ENCODE data around the gene LYRM4. TPM values are rescaled to one million over a fixed set of nuclear protein-coding genes. Genes with fewer than 3 reads are reported as not detected.

LYRM4 gene
- total RNA-seq, 4 donors from 2014 or later: 6.3 to 13.7 (median 7.8) TPM

GRCh38 chr6:5241252-5241651 is 19.5 kb downstream of the LYRM4 start:
- Histone ChIP-seq H3K4me3 (no peak overlapping the region), H3K27me3 (no peaks in the 10 kb centered on the region), H3K36me3 (no peaks in the 10 kb centered on the region), H3K27ac (no peak overlapping the region), H3K4me1 (no peaks in the 10 kb centered on the region), H3K9me3 (no peaks in the 10 kb centered on the region)
- no peak for DNase-seq
- TF ChIP-seq, protein P1, sequence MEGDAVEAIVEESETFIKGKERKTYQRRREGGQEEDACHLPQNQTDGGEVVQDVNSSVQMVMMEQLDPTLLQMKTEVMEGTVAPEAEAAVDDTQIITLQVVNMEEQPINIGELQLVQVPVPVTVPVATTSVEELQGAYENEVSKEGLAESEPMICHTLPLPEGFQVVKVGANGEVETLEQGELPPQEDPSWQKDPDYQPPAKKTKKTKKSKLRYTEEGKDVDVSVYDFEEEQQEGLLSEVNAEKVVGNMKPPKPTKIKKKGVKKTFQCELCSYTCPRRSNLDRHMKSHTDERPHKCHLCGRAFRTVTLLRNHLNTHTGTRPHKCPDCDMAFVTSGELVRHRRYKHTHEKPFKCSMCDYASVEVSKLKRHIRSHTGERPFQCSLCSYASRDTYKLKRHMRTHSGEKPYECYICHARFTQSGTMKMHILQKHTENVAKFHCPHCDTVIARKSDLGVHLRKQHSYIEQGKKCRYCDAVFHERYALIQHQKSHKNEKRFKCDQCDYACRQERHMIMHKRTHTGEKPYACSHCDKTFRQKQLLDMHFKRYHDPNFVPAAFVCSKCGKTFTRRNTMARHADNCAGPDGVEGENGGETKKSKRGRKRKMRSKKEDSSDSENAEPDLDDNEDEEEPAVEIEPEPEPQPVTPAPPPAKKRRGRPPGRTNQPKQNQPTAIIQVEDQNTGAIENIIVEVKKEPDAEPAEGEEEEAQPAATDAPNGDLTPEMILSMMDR (IDR thresholded peaks at IDR 0.05): no peak
- TF ChIP-seq POLR2A (IDR thresholded peaks at IDR 0.05): no peak

GRCh38 chr6:5238336-5238735 is 22.4 kb downstream of the LYRM4 start:
- no peaks in the 10 kb centered on the region for H3K36me3 ChIP-seq
- H3K27me3 ChIP-seq: no peaks in the 10 kb centered on the region
- H3K27ac ChIP-seq: no peak overlapping the region
- H3K9me3 ChIP-seq: no peaks in the 10 kb centered on the region
- H3K4me1 ChIP-seq: no peaks in the 10 kb centered on the region
- no peak for TF ChIP-seq POLR2A (IDR thresholded peaks at IDR 0.05)
- TF ChIP-seq, protein P1 (IDR thresholded peaks at IDR 0.05): no peak
- DNase-seq: no peak
- no peak overlapping the region for H3K4me3 ChIP-seq

GRCh38 chr6:5237805-5238204 is 22.9 kb downstream of the LYRM4 start:
- DNase-seq: no peak
- Histone ChIP-seq H3K9me3 (no peaks in the 10 kb centered on the region), H3K4me1 (no peaks in the 10 kb centered on the region), H3K4me3 (no peak overlapping the region), H3K36me3 (no peaks in the 10 kb centered on the region), H3K27ac (no peak overlapping the region), H3K27me3 (no peaks in the 10 kb centered on the region)
- TF ChIP-seq POLR2A (IDR thresholded peaks at IDR 0.05): no peak
- TF ChIP-seq, protein P1 (IDR thresholded peaks at IDR 0.05): no peak

DNA sequence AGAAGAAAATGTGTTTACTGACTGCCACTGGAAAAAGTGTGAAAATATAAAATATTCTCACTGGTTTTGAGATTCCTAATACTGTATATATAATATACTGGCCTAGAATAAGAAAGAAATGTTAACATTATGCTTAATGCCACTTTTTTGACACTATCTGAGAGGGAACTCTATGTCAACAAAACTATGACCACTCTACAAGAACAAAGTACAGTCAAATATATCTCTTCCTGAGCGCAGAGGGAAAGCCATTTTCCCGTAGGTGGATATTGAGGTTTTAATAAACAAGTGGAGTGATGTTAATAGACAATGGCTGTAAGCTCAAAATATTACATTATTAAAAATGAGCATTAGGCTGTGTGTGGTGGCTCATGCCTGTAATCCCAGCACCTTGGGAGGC is 24.9 kb downstream of the LYRM4 start:
- Histone ChIP-seq H3K27ac (no peak overlapping the region), H3K4me3 (no peak overlapping the region), H3K36me3 (no peaks in the 10 kb centered on the region), H3K27me3 (no peaks in the 10 kb centered on the region), H3K4me1 (no peaks in the 10 kb centered on the region), H3K9me3 (no peaks in the 10 kb centered on the region)
- TF ChIP-seq POLR2A (IDR thresholded peaks at IDR 0.05): no peak
- TF ChIP-seq, protein P1 (IDR thresholded peaks at IDR 0.05): no peak
- DNase-seq: no peak

DNA sequence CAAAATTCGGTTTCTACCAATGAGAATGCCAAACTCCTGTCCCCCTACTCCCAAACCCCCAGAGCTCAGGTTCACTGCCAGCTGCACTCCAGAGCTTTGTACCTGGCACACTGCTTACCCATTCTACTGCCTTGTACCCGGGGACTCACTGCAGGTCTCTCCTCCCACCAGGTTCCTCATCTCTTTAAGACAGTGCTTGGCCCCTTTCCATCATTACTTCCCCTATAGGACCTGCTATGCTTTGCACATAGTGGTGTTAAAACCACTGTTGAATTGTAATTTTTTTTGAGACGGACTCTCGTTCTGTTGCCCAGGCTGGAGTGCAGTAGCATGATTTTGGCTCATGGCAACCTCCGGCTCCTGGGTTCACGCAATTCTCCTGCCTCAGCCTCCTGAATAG is 25.9 kb downstream of the LYRM4 start:
- H3K4me3 ChIP-seq: no peak overlapping the region
- no peak for DNase-seq
- H3K27me3 ChIP-seq: no peaks in the 10 kb centered on the region
- TF ChIP-seq POLR2A (IDR thresholded peaks at IDR 0.05): no peak
- TF ChIP-seq, protein P1 (IDR thresholded peaks at IDR 0.05): no peak
- H3K27ac ChIP-seq: no peak overlapping the region
- no peaks in the 10 kb centered on the region for H3K36me3 ChIP-seq
- H3K4me1 ChIP-seq: no peaks in the 10 kb centered on the region
- no peaks in the 10 kb centered on the region for H3K9me3 ChIP-seq

- no peaks in the 10 kb centered on the region for H3K27me3 ChIP-seq
- no peaks in the 10 kb centered on the region for H3K36me3 ChIP-seq
- TF ChIP-seq, protein P1 (IDR thresholded peaks at IDR 0.05): no peak
- TF ChIP-seq POLR2A (IDR thresholded peaks at IDR 0.05): no peak
- DNase-seq: no peak
- no peak overlapping the region for H3K4me3 ChIP-seq
- no peaks in the 10 kb centered on the region for H3K4me1 ChIP-seq
- H3K27ac ChIP-seq: no peak overlapping the region
- H3K9me3 ChIP-seq: no peaks in the 10 kb centered on the region
Measured at GRCh38 chr6:5231289-5231688, 29.5 kb downstream of the LYRM4 start.
